ENCODE measurements around the gene KLF11.
"Not testable (repeated sequence)": the region's sequence is repeated elsewhere in the genome, so short reads cannot be mapped to it uniquely, and the experiment has no call there.

KLF11 gene

GRCh38 chr2:10087360-10087759 is 44.0 kb downstream of the KLF11 start:
- no peak for DNase-seq

DNA sequence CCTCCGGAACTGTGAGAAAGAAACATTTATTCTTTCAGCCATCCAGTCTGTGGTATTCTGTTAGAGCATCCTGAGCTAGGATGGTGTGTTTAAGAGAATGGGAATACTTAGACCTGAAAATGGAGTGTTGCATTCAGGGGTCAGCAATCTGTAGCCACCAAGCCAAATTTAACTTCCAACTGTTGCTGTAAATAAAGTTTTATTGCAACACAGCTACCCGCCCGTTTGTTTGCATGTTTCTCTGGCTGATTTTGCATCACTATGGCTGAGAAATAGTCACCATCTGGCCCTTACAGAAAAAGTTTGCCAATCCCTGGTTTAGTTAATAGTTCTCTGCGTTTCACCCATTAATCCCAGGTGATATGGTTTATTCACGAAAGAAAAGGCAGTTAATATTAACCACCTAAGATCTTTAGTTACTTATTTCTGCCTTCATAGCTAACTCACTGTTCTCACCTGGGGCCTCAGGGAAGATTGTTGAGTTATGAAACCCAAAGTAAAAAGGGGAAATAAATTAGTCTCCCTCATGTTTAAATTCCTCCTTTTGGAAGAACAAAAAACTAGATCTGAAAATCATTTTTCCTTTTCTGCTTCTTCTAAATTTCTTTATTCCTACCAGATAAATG is 46.3 kb downstream of the KLF11 start:
- DNase-seq, result no peak

DNA sequence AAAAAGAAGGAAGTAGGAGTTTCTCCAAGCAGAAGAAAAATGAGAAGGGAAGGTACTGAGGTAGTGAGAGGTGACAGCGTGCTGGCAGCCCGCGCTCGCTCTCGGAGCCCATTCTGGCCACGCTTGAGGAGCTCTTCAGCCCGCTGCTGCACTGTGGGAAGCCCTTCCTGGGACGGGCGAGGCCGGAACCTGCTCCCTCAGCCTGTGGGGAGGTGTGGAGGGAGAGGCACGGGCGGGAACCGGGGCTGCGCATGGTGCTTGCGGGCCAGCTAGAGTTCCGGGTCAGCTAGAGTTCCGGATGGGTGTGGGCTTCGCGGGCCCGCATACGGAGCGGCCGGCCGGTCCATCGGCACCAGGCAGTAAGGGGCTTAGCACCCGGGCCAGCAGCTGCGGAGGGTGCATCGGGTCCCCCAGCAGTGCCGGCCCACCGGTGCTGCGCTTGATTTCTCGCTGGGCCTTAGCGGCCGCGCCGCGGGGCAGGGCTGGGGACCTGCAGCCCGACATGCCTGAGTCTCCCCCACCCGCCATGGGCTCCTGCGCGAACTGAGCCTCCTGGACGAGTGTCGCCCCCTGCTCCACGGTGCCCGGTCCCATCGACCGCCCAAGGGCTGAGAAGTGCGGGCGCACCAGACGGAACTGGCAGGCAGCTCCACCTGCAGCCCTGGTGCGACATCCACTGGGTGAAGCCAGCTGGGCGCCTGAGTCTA is 48.0 kb downstream of the KLF11 start:
- no peak for DNase-seq

GRCh38 chr2:10091889-10092244 is 48.5 kb downstream of the KLF11 start:
- DNase-seq, result not testable (repeated sequence)

DNA sequence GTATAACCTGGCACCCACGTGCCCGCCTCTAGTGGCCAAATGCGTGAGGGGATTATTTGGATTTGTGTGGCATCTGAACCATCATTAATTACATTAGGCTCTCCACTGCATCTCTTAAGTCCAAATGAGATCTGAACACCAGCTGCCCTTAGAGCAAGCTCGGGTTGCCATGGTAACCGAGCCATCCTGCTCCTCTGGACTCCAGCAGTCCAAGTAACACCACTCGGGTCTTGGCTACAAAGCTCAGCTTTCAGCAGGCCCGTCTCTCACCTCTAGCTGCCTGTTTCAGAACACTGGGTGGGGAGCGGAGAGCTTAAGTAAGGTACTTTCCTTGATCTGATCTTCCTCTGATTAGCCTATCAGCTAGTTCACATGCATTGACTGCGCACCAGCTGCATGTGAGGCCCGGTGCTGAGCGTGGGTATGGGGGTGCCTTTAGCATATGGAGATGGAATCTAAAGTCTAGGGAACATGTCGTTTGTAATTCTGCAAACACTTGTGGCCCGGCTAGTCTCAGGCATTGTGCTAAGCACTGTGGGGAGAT is 51.0 kb downstream of the KLF11 start:
- no peak for DNase-seq

DNA sequence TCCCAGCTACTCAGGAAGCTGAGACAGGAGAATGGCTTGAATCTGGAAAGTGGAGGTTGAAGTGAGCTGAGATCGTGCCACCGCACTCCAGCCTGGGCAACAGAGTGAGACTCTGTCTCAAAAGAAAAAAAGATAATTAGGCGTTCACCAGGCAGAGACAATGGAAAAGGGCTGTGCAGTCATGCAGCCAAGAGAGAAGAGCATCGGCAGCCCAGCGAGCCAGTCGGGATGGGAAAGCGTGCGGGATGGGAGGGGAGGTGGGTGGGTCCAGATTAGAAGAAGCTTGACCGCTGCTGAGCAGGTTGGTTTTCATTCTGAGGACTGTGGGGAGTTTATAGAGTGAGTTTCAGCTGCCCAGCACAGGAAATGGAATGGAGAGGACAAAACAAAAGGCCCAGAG is 51.8 kb downstream of the KLF11 start:
- no peak for DNase-seq

GRCh38 chr2:10096641-10097040 is 53.3 kb downstream of the KLF11 start:
- DNase-seq, result no peak

- DNase-seq, result peak; percentile 49
These were observed 54.2 kb downstream of the KLF11 start for GRCh38 chr2:10097352-10098148.

GRCh38 chr2:10101491-10101890 is 58.1 kb downstream of the KLF11 start:
- DNase-seq, result no peak

DNA sequence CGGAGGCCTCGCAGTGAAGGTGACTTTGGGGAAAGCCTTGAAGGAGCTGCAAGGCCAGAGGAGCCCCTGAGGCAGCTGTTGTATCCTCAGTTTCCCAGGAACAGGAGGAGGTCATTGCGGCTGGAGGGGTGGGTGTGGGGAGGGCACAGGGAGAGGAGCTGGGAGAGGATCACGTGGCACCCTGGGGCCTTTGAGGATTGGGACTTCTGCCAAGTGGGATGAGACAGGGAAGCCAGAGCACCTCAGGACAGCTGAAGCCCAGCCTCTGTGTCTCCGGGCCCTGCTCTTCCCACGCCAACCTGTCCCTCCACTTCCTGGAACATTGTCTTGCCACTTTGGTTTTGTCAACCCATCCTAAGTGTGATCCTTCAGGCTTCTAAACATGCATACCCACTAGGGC is 59.8 kb downstream of the KLF11 start:
- no peak for DNase-seq
